Kasumi-1 (cell line): ENCODE data around the gene MFNG.
A peak's percentile ranks its signal among the peaks of the same experiment; 100 is the strongest.

Experiments
- DNase-seq, 2 experiments: peaks; one replicate each; lab custom pipeline; 2025; lab: John Stamatoyannopoulos, UW

Gene MFNG

GRCh38 chr22:37492428-37493344, 6.5 kb upstream of the MFNG start:
- peak; percentile 58 to 72 for DNase-seq

- no peak for DNase-seq
Observed at GRCh38 chr22:37491559-37492427, 5.6 kb upstream of the MFNG start.

- no peak for DNase-seq
Observed at GRCh38 chr22:37491106-37491505, 4.9 kb upstream of the MFNG start.

GRCh38 chr22:37489983-37490382, 3.8 kb upstream of the MFNG start:
- DNase-seq = no peak

GRCh38 chr22:37488337-37489135, 2.4 kb upstream of the MFNG start:
- DNase-seq = no peak

- DNase-seq = no peak
Observed at GRCh38 chr22:37487571-37487970, 1.4 kb upstream of the MFNG start.

- no peak for DNase-seq
Observed at GRCh38 chr22:37487129-37487528, 945 bp upstream of the MFNG start.

GRCh38 chr22:37485395-37486223, 575 bp downstream of the MFNG start:
- no peak for DNase-seq

GRCh38 chr22:37484480-37485394, 1.4 kb downstream of the MFNG start:
- peak; percentile 95 for DNase-seq

- no peak for DNase-seq
Observed at GRCh38 chr22:37483050-37483449, 3.1 kb downstream of the MFNG start.

GRCh38 chr22:37482244-37482643, 3.9 kb downstream of the MFNG start:
- DNase-seq = no peak

GRCh38 chr22:37481347-37481907, 4.8 kb downstream of the MFNG start:
- no peak for DNase-seq

- DNase-seq = no peak
Observed at GRCh38 chr22:37480387-37481346, 5.5 kb downstream of the MFNG start.

- DNase-seq = no peak
Observed at GRCh38 chr22:37479196-37479595, 7.0 kb downstream of the MFNG start.

GRCh38 chr22:37476389-37477329, 9.5 kb downstream of the MFNG start:
- DNase-seq = no peak

- no peak for DNase-seq
Observed at GRCh38 chr22:37474447-37475090, 11.6 kb downstream of the MFNG start.

GRCh38 chr22:37473437-37473946, 12.7 kb downstream of the MFNG start:
- no peak for DNase-seq
